ENCODE data around the gene SLC10A6.

DNA sequence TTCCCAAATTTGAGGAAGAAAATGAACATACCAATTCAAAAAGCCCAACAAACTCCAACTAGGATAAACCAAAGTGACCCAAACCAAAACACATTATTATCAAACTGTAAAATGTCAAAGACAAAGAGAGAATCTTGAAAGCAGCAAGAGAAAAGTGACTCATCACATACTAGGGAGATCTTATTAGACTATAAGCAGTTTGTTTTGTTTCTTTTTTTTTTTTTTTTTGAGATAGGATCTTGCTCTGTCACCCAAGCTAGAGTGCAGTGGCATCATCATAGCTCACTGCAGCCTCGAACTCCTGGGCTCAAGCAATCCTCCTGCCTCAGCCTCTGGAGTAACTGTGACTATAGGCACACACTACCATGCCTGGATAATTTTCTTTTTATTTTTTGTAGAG, 30.5 kb upstream of the SLC10A6 start:
- TF ChIP-seq FOSL2 (IDR thresholded peaks at IDR 0.05): no peak
- TF ChIP-seq FOSL2 (CRISPR knock-in tag; IDR thresholded peaks at IDR 0.05): no peak
- no peak for TF ChIP-seq NR3C1 (IDR thresholded peaks at IDR 0.05)
- TF ChIP-seq RCOR1 (IDR thresholded peaks at IDR 0.05; ENCODE audit: low read depth, low read length): no peak
- no peak for TF ChIP-seq BCL3 (IDR thresholded peaks at IDR 0.05)
- TF ChIP-seq CTCF (IDR thresholded peaks at IDR 0.05): no peak
- TF ChIP-seq MAFK (IDR thresholded peaks at IDR 0.05; ENCODE audit: partially characterized antibody): no peak
- no peak for TF ChIP-seq RAD21 (conservative IDR thresholded peaks at IDR 0.05 in 1 of 2, IDR thresholded peaks at IDR 0.05 in 1 of 2)
- TF ChIP-seq ZFP36 (IDR thresholded peaks at IDR 0.05; ENCODE audit: borderline replicate concordance, partially characterized antibody): no peak
